GM20000 (cell line): Measurements from ENCODE around the gene SIL1.
"Not testable (repeated sequence)": the region's sequence is repeated elsewhere in the genome, so short reads cannot be mapped to it uniquely, and the experiment has no call there.

Source experiments
- DNase-seq: peaks from one replicate; pipeline ENCODE4 v3.0.0; 2012; ENCODE audit warnings: low spot score
- TF ChIP-seq, protein P1 (sequence below): IDR thresholded peaks from 2 replicates; pipeline ENCODE4 v1.5.1; 2012; ENCODE audit warnings: mild to moderate bottlenecking, control low read depth; ENCODE audit errors: extremely low read depth, missing control alignments

The SIL1 gene

DNA sequence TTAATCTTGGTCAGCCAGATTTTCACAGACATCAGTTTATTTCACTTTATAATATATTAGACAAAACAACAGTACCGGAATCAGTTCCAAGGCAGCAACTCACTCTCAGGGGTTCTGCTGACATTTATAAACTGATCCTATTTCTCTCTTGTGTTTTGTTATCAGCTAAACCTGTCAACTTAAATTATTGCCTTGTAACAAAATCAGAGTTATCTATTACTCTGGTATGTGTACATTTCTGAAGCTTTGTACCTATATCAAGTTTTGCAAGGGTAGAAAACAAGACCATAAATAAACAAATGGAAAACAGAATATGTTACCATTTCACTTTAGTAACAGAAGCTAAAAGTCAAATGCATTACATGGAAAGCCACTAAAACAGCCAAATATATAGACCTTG, 122.1 kb downstream of the SIL1 start:
- TF ChIP-seq, protein P1, sequence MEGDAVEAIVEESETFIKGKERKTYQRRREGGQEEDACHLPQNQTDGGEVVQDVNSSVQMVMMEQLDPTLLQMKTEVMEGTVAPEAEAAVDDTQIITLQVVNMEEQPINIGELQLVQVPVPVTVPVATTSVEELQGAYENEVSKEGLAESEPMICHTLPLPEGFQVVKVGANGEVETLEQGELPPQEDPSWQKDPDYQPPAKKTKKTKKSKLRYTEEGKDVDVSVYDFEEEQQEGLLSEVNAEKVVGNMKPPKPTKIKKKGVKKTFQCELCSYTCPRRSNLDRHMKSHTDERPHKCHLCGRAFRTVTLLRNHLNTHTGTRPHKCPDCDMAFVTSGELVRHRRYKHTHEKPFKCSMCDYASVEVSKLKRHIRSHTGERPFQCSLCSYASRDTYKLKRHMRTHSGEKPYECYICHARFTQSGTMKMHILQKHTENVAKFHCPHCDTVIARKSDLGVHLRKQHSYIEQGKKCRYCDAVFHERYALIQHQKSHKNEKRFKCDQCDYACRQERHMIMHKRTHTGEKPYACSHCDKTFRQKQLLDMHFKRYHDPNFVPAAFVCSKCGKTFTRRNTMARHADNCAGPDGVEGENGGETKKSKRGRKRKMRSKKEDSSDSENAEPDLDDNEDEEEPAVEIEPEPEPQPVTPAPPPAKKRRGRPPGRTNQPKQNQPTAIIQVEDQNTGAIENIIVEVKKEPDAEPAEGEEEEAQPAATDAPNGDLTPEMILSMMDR = no peak
- DNase-seq = no peak

DNA sequence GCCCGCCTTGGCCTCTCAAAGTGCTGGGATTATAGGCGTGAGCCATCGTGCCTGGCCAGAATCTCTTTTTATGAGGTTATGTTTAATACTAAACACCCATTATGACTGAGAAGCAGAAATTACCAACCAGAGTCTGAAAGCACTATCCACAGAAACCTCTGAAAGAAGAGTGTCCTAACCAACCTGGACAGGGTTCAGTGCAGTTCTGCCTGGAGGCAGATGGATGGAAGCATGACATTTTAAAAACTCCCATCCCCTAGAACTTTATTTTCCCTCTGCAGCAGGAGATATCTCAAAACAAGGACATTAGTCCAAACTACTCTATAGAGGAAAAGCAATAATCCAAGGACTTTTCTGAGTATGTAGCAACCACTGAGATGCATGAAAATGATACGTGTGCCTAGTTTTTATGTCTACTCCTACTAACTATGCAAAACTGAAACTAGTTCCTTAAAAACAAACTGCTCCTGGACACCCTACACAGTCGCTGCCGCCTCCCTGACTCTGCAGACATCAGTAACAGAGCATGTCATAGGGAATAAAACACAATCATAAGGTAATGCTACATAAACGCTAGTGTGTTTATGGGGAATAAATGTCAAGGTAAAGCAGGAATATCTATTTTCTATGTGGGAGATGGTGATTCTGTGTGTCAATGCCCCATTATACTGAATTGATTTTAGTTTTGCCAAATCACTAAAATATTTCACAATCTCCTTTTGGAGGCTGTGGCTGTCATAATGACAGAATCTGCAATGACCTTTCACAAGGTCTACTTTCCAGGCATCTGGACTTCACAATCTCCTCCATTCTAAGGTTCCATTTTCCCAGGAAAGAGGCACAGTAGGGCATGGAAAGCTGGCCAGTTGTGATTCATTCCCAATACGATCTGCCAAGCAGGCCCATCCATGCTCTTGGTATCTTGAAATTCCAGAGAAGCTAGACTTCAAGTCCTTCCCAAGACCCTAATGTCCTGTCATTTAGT, 122.8 kb downstream of the SIL1 start:
- DNase-seq = no peak
- TF ChIP-seq, protein P1 = no peak

DNA sequence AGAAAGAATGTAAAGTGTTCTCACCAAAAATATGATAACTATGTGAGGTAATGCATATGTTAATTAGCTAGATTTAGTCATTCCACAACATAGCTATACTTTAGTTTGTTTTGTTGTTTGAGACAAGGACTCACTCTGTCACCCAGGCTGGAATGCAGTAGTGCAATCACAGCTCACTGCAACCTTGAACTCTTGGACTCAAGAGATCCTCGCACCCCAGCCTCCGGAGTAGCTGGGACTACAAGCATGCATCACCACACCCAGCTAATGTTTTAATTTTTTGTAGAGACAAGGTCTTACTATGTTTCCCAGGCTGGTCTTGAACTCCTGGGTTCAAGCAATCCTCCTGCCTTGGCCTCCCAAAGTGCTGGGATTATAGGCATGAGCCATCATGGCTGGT, 124.2 kb downstream of the SIL1 start:
- not testable (repeated sequence) for DNase-seq

DNA sequence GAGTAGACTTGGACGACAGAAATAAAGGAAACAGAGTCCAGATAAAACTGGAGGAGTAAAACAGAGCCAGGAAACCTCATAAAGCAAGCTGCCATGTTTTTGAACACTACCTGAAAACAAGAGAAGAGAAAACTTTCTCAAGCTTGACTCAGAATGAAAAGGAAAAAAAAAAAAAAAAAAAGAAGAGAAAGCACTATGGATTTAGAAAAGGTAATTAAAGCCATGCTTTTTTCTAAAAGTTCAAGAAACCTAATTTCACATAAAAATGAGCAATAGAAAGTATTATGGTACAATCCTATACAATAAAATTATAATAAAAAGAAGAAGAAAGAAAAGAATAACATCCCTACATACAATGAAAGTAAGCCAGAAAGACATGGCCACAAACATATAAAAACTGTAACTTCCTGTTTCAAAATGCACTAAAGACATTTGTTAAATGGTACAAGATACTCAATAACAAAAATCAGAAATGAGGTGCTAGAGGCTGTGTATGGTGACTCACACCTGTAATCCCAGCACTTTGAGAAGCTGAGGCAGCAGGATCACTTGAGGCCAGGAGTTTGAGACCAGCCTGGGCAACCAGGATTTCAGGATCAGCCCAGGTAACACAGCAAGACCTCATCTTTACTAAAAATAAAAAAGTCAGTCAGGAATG, 129.5 kb downstream of the SIL1 start:
- DNase-seq = no peak
- TF ChIP-seq, protein P1 = no peak

DNA sequence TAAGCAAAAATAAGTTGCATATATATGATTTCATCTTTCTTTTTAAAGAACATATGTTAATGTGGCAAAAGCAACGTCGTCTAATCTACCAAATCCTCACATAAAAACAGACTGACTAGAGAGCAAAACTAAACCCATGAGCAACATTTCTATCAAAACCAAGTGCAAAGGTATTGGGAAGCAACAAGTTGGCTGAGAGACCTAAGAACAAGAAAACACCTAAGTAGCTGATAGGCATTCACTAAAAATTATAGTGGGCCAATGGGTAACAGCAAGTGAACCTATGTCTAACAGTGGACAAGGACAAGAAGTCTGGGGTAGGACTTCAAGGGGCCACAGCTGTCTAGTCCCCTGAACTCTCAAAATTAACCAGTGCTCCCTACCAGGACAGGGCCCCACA, 130.1 kb downstream of the SIL1 start:
- DNase-seq = no peak
- TF ChIP-seq, protein P1 = no peak

DNA sequence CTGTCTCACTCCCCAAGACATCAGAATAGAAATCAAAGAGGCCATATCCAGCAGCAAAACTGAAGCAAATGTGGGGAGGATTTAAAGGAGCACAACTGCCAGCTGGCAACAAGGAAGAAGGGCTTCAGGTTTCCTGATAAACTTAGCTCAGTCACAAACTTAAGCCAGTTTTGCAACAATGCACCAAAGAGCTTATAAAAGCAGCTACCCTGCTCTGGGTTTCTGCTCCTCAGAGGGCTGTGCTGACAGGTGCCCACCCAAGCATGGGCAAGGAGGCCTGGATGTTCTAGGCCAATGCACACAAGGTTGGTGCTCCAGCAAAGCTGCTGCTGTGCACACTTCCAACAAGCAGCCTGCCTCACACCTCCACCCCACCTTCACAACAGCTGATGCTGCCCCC, 132.9 kb downstream of the SIL1 start:
- TF ChIP-seq, protein P1 = no peak
- no peak for DNase-seq

DNA sequence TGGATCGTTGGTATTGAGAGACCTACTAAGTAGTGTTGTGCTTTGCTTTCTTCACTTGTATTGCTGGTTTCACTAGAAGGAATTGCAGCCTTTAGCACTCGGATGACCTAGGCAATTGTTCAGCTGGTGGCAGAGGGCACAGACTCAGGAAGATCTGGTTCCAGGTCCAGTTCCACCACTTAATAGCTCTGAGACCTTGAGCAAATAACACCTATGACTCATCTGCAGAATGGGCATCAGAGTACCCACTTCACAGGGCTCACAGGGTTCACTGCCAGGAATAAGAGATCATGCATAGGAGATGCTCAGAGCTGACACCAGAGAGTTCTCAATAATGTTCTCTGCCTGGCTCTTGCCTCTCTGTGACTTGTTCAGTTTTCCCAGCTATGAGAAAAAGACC, 133.6 kb downstream of the SIL1 start:
- no peak for DNase-seq
- TF ChIP-seq, protein P1 = no peak

DNA sequence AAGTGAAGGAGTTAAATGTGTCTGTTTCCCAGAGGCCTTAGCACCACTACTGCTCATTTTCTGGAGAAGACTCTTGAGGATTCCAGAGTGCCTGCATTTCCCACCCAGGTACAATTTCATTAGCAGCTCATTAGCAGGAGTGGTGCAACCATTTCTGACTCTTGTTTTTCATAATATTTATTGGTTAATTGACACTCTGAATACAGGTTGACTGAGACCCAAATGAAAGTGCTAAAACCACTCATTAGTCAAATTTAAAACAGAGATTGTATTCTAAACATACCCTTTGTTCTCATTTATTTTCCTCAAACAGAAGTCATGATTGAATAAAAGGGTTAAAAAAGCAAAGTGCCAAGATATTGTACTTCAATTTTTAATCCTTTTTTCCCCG, 134.5 kb downstream of the SIL1 start:
- no peak for DNase-seq
- TF ChIP-seq, protein P1 = no peak
